ENCODE data around the gene EBI3.
"Not testable (repeated sequence)": the region's sequence is repeated elsewhere in the genome, so short reads cannot be mapped to it uniquely, and the experiment has no call there.

EBI3 gene

DNA sequence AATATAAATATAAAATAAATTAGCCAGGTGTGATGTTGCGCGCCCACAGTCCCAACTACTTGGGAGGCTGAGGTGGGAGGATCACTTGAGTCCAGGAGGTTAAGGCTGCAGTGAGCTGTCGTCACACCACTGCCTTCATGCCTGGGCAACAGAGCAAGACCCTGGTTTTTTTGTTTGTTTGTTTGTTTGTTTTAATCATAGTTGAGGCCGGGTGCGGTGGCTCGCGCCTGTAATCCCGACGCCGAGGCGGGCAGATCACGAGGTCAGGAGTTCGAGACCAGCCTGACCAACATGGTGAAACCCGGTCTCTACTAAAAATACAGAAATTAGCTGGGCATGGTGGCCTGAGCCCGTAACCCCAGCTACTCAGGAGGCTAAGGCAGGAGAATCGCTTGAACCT lies 8.2 kb downstream of the EBI3 start:
- DNase-seq, result not testable (repeated sequence)

- no peak for DNase-seq
Observed at GRCh38 chr19:4238831-4239230, 9.5 kb downstream of the EBI3 start.

DNA sequence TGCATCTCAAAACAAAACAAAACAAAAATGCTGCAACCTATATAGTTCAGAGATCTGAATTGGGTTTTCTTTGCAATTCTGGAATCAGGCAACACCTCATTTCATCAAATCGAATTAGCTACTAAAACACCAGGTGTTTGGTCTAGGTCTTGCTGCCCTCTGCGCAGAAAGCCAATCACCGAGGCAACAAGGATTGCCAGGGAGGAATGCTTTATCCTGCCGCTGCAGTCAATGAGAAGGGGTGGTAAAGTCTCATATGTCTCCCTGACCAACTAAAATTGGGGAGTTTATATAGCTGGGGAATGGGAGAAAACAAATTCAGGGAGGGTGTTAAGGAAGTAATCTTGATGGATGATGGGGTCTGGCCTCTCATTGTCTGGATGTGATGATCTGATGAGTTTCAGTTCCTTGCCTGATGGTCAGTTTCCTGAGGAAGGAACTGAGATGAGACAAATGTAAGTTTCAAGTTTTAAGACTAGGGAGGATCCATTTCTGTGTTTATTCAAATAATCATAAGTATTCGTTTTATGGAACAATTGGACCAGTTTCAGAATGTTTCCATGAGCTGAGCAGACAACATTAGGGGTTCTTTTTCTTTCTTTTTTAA lies 12.6 kb downstream of the EBI3 start:
- no peak for DNase-seq

DNA sequence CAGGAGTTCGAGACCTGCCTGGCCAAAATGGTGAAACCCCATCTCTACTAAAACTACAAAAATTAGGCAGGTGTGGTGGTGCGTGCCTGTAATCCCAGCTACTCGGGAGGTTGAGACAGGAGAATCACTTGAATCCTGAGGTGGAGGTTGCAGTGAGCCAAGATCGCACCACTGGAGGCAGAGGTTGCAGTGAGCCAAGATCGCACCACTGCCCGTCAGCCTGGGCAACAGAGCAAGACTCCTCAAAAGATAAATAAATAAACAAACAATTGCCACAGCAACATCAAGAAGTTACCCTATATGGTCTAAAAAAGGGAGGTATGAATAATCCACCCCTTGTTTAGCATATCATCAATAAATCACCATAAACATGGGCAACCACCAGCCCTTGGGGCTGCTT lies 16.6 kb downstream of the EBI3 start:
- not testable (repeated sequence) for DNase-seq

DNA sequence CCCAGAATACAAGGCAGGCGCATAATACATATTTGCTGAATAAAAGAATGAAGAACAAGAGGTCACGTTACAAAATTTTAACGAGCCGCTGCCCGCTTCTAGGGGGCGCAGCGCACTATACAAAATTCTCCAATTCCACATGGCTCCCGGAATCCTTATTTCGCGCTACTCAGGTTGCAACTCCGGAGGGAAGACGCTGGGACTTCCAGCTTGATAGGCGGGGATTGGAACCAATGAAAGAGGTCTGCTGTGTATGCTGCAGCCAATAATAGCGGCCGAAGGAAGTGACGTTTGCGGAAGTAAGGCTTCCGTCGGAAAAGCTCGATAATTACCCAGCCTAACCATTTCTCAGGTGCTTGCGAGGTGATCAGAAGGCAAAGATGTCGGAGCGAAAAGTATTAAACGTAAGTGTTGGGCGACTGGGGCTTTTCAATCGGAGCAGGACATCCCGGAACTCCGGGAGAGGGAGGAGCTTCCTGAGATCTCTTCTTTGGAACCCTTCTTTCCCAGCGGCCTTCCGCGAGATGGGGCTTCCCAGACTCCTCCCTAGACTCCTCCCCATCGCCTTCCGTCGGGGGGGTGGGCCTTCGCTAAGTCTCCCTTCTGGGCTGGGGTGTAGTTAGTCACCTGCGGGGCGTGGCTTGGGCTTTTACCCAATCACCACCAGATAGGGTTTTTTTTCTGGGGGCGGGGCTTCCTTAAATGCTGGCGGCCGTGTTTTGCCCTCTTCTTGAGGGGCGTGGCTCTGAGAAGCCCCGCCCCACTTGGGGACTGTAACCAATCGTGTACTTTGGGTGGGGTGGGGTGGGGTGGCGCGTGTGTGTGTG lies 17.7 kb downstream of the EBI3 start, which contains the start of gene YJU2:
YJU2 (plus strand) TSS at position 314 of the 827 bp plus-strand sequence; CDS start at position 381, 67 bp downstream.
- peak; percentile 100 for DNase-seq

DNA sequence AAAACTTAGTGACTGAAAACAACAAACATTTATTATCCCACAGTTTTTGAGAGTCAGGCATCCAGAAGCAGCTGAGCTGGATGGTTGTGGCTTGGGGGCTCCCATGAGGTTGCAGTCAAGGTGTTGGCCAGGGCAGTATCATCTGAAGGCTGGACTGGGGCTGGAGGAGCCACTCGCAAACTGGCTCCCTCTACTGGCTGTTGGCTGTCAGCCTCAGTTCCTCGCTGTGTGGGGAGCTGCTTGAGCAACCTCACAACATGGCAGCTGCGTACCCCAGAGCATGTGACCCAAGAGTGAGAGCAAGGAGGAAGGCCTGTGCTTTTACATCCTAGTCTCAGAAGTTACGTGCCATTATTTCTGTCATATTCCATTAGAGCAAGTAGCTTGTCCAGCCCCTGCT lies 27.2 kb downstream of the EBI3 start:
- DNase-seq, result no peak

- no peak for DNase-seq
Observed at GRCh38 chr19:4257025-4257424, 27.7 kb downstream of the EBI3 start.

GRCh38 chr19:4258181-4258580 lies 28.9 kb downstream of the EBI3 start:
- no peak for DNase-seq

GRCh38 chr19:4260613-4261191 lies 31.4 kb downstream of the EBI3 start:
- DNase-seq, result no peak

- DNase-seq, result no peak
Observed at GRCh38 chr19:4264812-4265211, 35.5 kb downstream of the EBI3 start.

- no peak for DNase-seq
Observed at GRCh38 chr19:4266253-4267000, 37.1 kb downstream of the EBI3 start.

DNA sequence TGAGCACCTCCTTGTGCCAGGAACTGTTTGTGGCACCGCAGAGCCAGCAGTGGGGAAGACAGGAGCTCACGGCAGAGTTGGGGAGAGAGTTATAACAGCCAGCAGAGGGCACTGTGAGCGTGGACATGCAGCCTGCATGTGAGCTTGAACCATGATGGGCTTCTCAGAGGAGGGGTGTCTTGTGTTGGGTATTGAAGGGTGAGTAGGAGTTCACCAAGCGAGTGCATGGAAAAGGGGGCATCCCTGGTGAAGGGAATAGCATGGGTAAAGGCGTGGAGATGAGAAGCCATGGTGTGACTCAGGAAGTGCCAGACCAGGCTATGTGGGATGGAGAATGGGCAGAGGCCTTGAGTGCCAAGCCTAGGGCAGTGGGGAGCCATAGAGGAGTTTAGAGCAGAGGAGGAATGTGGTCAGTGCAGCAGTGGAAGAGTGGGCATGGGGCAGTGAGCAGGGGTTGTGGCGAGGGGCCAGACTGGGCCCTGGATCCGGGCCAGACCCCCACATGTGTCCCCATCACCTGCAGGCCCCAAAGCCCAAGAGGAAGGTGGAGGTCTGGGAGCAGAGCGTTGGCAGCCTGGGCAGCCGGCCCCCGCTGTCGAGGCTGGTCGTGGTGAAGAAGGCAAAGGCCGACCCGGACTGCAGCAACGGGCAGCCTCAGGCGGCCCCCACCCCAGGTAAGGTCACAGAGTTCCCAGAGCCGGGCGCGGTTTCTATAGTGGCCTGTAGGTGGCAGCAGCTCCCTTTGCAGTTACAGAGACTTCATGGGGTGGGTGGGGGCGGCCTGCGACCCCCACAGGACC lies 38.0 kb downstream of the EBI3 start:
- DNase-seq, result peak; percentile 68

- DNase-seq, result no peak
Observed at GRCh38 chr19:4267901-4268815, 38.8 kb downstream of the EBI3 start.

- DNase-seq, result no peak
Observed at GRCh38 chr19:4268816-4269430, 39.6 kb downstream of the EBI3 start.

GRCh38 chr19:4272894-4273293 lies 43.6 kb downstream of the EBI3 start:
- no peak for DNase-seq

GRCh38 chr19:4274321-4274686 lies 45.0 kb downstream of the EBI3 start:
- not testable (repeated sequence) for DNase-seq

- peak; percentile 58 for DNase-seq
Observed at GRCh38 chr19:4277191-4277696, 47.9 kb downstream of the EBI3 start.

DNA sequence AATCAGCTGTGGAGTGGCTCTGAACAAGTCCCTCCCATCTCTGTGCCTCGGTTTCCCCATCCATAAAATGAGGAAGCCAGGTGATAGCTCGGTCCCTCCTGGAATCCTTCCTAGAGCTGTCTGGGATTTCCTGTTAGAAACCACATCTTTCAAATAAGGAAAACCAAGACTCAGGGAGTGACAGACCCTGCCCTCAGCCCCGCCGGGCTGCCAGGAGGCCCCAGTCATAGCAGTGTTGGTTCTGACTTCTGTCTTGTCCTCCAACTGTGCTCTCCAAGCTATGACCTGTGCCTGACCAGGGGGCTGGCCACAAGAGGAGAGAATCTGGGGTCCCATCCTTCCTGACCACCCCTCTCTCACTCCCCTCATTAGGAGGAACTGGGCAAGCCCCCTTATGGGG lies 48.7 kb downstream of the EBI3 start:
- DNase-seq, result peak; percentile 46

DNA sequence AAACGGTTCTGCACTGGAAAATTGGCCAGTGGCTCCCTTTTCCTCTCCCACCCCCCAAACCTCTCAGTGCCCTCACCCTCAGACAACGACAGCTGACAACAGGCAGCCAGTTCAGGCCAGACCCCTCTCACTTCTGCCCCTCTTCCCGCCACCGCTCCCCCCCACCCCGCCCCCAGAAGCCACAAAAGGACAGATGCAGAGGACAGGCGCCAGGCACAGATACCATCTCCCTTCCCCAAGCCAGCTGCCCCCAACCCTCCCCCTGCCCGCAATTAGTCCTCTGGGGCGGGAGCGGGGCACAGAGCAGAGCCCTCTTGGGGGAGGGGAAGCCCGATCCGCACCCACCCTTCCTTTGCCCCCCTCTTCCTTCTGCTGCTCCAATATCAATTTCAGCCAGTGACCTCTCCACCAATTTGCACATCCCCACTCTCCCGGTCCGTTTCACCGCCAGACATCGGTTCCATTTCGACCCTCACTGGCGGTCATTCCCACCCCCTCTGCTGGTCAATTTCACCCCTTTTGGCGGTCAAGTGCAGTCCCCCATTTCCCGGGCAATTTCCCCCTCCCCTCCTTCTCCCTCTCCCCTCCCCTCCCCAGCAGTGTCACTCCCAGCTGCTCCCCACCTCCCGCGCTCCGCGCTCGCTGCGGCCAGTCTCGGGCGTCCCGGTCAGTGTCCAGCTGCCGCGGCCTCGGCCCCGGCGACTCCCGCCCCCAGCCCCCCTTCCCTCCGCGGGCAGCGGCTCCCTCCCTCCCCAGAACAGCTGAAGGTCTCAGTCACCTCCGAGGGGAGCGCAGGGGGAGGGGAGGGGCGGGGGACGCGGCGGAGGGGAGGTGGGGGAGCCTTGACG lies 49.3 kb downstream of the EBI3 start, which contains the start of gene SHD:
SHD (plus strand) TSS at position 848 of the 848 bp plus-strand sequence. CDS start 798 bp downstream, outside the sequence.
- peak; percentile 80 for DNase-seq

- peak; percentile 73 for DNase-seq
Observed at GRCh38 chr19:4279267-4279529, 49.9 kb downstream of the EBI3 start.

Measured in retina (tissue), 1 donor.